DOHH2 (cell line): ENCODE data around the gene FN3KRP.

ENCODE experiments used
- H3F3A ChIP-seq: fragments of 200-600 bp; sonication (generic), shearing (Covaris generic); 2 replicates; pipeline ENCODE4 v1.6.0; 2016; ENCODE audit warnings: antibody characterized with exemption, mild to moderate bottlenecking; ENCODE audit not compliant: control insufficient read depth, insufficient read depth
- H3K27ac ChIP-seq: fragments of 200-600 bp; sonication (generic); 2 replicates; pipeline ENCODE4 v1.5.1; 2014; ENCODE audit warnings: low read depth, mild to moderate bottlenecking, low read length, moderate library complexity
- H3K27me3 ChIP-seq: fragments of 200-600 bp; sonication (generic); 2 replicates; pipeline ENCODE4 v1.6.1; 2014; ENCODE audit warnings: mild to moderate bottlenecking, low read length, mixed read lengths; ENCODE audit not compliant: control insufficient read depth
- H3K36me3 ChIP-seq: fragments of 200-600 bp; sonication (generic); 2 replicates; pipeline ENCODE4 v1.6.1; 2014; ENCODE audit warnings: mild to moderate bottlenecking, low read length, moderate library complexity, mixed read lengths; ENCODE audit not compliant: control insufficient read depth
- H3K4me1 ChIP-seq: fragments of 200-600 bp; sonication (generic); 2 replicates; pipeline ENCODE4 v1.6.1; 2014; ENCODE audit warnings: mild to moderate bottlenecking, low read length, mixed read lengths; ENCODE audit not compliant: control insufficient read depth
- H3K4me2 ChIP-seq: fragments of 200-600 bp; sonication (generic); 2 replicates; pipeline ENCODE4 v1.6.0; 2014; ENCODE audit warnings: mild to moderate bottlenecking, low read length, moderate library complexity
- H3K4me3 ChIP-seq: fragments of 200-600 bp; sonication (generic); 2 replicates; pipeline ENCODE4 v1.5.1; 2014; ENCODE audit warnings: mild to moderate bottlenecking, low read length, mixed read lengths
- H3K79me2 ChIP-seq: fragments of 200-600 bp; sonication (generic); 2 replicates; pipeline ENCODE4 v1.6.1; 2014; ENCODE audit warnings: mild to moderate bottlenecking, low read length, mixed read lengths; ENCODE audit not compliant: control insufficient read depth
- H3K9me2 ChIP-seq: fragments of 200-600 bp; sonication (generic); replicated peaks from 2 replicates; pipeline ENCODE4 v1.6.1; 2014; ENCODE audit warnings: mild to moderate bottlenecking, low read length, mixed read lengths; ENCODE audit not compliant: control insufficient read depth
- H3K9me3 ChIP-seq: fragments of 200-600 bp; sonication (generic); 2 replicates; pipeline ENCODE4 v1.6.1; 2014; ENCODE audit warnings: antibody characterized with exemption, low read length, mixed read lengths; ENCODE audit not compliant: control insufficient read depth, insufficient read depth
- H4K20me1 ChIP-seq: fragments of 200-600 bp; sonication (generic); 2 replicates; pipeline ENCODE4 v1.6.0; 2014; ENCODE audit warnings: low read depth, mild to moderate bottlenecking, antibody characterized with exemption, low read length, moderate library complexity; ENCODE audit not compliant: control insufficient read depth, insufficient read depth
- CTCF ChIP-seq: fragments of 200-600 bp; sonication (generic); IDR thresholded peaks from one replicate; pipeline ENCODE4 v1.5.1; 2014; ENCODE audit warnings: antibody characterized with exemption, mild to moderate bottlenecking, low read depth, low read length; ENCODE audit not compliant: poor library complexity, severe bottlenecking
- EZH2phosphoT487 ChIP-seq: fragments of 200-600 bp; sonication (generic); IDR thresholded peaks from 2 replicates; pipeline ENCODE4 v1.6.1; 2017; ENCODE audit warnings: borderline replicate concordance, mild to moderate bottlenecking, antibody characterized with exemption, low read length, moderate library complexity, mixed read lengths

The FN3KRP gene

GRCh38 chr17:82692268-82692667 lies 24.2 kb upstream of the FN3KRP start:
- H3K79me2 ChIP-seq: no peaks in the 10 kb centered on the region
- H3K36me3 ChIP-seq: no peaks in the 10 kb centered on the region
- no peaks in the 10 kb centered on the region for H3F3A ChIP-seq
- H3K27me3 ChIP-seq: no peaks in the 10 kb centered on the region
- no peak overlapping the region for H3K4me3 ChIP-seq
- no peaks in the 10 kb centered on the region for H3K9me2 ChIP-seq
- TF ChIP-seq CTCF (no peak), EZH2phosphoT487 (no peak)
- peaks cover 9% of the 10 kb centered on the region for H3K9me3 ChIP-seq
- no peaks in the 10 kb centered on the region for H3K4me1 ChIP-seq
- H3K27ac ChIP-seq: no peak overlapping the region
- H3K4me2 ChIP-seq: no peak overlapping the region
- no peaks in the 10 kb centered on the region for H4K20me1 ChIP-seq

GRCh38 chr17:82693168-82693867 lies 23.2 kb upstream of the FN3KRP start:
- Histone ChIP-seq H3K79me2 (no peaks in the 10 kb centered on the region), H3K4me1 (no peaks in the 10 kb centered on the region)
- TF ChIP-seq EZH2phosphoT487 (no peak), CTCF (no peak)

GRCh38 chr17:82694647-82695046 lies 21.9 kb upstream of the FN3KRP start:
- TF ChIP-seq EZH2phosphoT487: no peak
- no peak for TF ChIP-seq CTCF
- H3K36me3 ChIP-seq: no peaks in the 10 kb centered on the region
- peaks cover 4% of the 10 kb centered on the region; the same call in 1 of the 2 replicates for H3K4me1 ChIP-seq
- no peaks in the 10 kb centered on the region for H4K20me1 ChIP-seq
- no peaks in the 10 kb centered on the region for H3K27me3 ChIP-seq
- no peaks in the 10 kb centered on the region for H3K9me2 ChIP-seq
- H3K27ac ChIP-seq: no peak overlapping the region
- no peaks in the 10 kb centered on the region for H3F3A ChIP-seq
- peaks cover 9% of the 10 kb centered on the region for H3K9me3 ChIP-seq
- H3K4me3 ChIP-seq: no peak overlapping the region
- H3K4me2 ChIP-seq: no peak overlapping the region
- no peaks in the 10 kb centered on the region for H3K79me2 ChIP-seq

More at GRCh38 chr17:82693168-82693867, 23.2 kb upstream of the FN3KRP start:
- peaks cover 9% of the 10 kb centered on the region for H3K9me3 ChIP-seq
- no peak overlapping the region for H3K27ac ChIP-seq
- H3K27me3 ChIP-seq: no peaks in the 10 kb centered on the region
- no peaks in the 10 kb centered on the region for H3F3A ChIP-seq
- no peak overlapping the region for H3K4me2 ChIP-seq
- no peaks in the 10 kb centered on the region for H3K36me3 ChIP-seq
- H3K9me2 ChIP-seq: no peaks in the 10 kb centered on the region
- no peaks in the 10 kb centered on the region for H4K20me1 ChIP-seq
- no peak overlapping the region for H3K4me3 ChIP-seq
